ENCODE measurements around the gene CTTNBP2NL. TPM values are rescaled to one million over a fixed set of nuclear protein-coding genes. Genes with fewer than 3 reads are reported as not detected.
A peak's percentile ranks its signal among the peaks of the same experiment; 100 is the strongest.

The CTTNBP2NL gene
- total and polyA plus RNA-seq, 10 of the 15 experiments (the other 5 are each of a cell fraction or from before 2014, with no cell fraction given) = 2.1 to 11.3 (median 5.6) TPM

DNA sequence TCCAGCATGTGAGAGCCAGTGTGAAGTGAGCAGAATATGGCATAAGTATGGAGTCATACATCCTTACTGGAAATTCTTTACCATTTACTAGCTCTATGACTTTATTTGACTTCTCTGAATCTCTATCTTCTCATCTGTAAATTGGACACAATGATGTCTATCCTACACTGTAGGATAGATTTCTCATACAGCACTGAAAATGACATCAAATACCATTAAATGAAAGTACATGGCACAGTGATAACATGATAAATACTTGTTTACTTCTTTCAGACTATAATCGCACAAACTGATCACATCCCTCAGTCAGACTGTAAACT lies 1.3 kb upstream of the CTTNBP2NL start:
- Histone ChIP-seq H3K4me1 (ENCODE audit: control insufficient read depth, insufficient read depth, low read length) (peaks cover 18% of the 10 kb centered on the region), H3K79me2 (ENCODE audit: control insufficient read depth, insufficient read depth, low read length) (peaks cover 34% of the 10 kb centered on the region), H2AFZ (ENCODE audit: control insufficient read depth, low read depth, low read length) (peak overlapping the region; percentile 63), H3K27ac (ENCODE audit: control insufficient read depth, insufficient read depth) (peak overlapping the region; percentile 36), H3K9ac (ENCODE audit: control insufficient read depth, insufficient read depth, low read length) (no peak overlapping the region), H3K4me3 (0 out of 2 replicates have a peak overlapping the region, but pooled peaks have one; percentile 15), H3K27me3 (replicated peaks in 1 of 2; ENCODE audit: control insufficient read depth in 2 of 2, insufficient read depth in 2 of 2, low read length in 1 of 2) (no peaks in the 10 kb centered on the region), H3K36me3 (ENCODE audit: control insufficient read depth in 2 of 2, insufficient read depth in 2 of 2, low read length in 1 of 2) (no peaks in the 10 kb centered on the region), H4K20me1 (ENCODE audit: control insufficient read depth, insufficient read depth) (no peaks in the 10 kb centered on the region), H3K4me2 (ENCODE audit: control insufficient read depth, insufficient read depth) (peak overlapping the region; percentile 87), H3K9me3 (replicated peaks; ENCODE audit: control insufficient read depth, insufficient read depth, low read length) (no peaks in the 10 kb centered on the region)
- WGBS (ENCODE audit: insufficient coverage, insufficient replicate concordance, low lambda C conversion rate, missing lambda C conversion rate) = 53% methylated on average over 1 of the region's 1 CpG
- ChIA-PET POLR2A (interaction anchor here (0.6 to 3.2 kb wide), 10 partner anchors 17 to 758 kb away, joined by 3 to 22 read pairs (median 4); partner anchors contain the start of genes CAPZA1, PPM1J and ST7L), SMC1A (ENCODE audit: uncharacterized antibody, unreplicated experiment) (interaction anchor here (0.6 to 6.9 kb wide), 20 partner anchors 9 to 321 kb away, joined by 3 to 80 read pairs (median 4); partner anchors contain the start of genes PPM1J and ST7L), CTCF (interaction anchor here (0.5 to 14.4 kb wide), 14 partner anchors 12 to 1404 kb away, joined by 3 to 330 read pairs (median 8); partner anchors contain the start of genes CAPZA1, PPM1J, RHOC and ST7L), RAD21 (ENCODE audit: unreplicated experiment) (interaction anchor here (0.7 to 5.2 kb wide), 17 partner anchors 52 to 678 kb away, joined by 3 to 46 read pairs (median 9); partner anchors contain the start of genes CAPZA1, LRIG2, PPM1J and RHOC)
- ATAC-seq = no peak
- TF ChIP-seq NBN (IDR thresholded peaks at IDR 0.05) (no peak), KLF5 (IDR thresholded peaks at IDR 0.05; ENCODE audit: partially characterized antibody) (no peak), POU2F2 (IDR thresholded peaks at IDR 0.05; ENCODE audit: borderline replicate concordance, low read depth, low read length) (no peak)
- TF ChIP-seq, protein P1, sequence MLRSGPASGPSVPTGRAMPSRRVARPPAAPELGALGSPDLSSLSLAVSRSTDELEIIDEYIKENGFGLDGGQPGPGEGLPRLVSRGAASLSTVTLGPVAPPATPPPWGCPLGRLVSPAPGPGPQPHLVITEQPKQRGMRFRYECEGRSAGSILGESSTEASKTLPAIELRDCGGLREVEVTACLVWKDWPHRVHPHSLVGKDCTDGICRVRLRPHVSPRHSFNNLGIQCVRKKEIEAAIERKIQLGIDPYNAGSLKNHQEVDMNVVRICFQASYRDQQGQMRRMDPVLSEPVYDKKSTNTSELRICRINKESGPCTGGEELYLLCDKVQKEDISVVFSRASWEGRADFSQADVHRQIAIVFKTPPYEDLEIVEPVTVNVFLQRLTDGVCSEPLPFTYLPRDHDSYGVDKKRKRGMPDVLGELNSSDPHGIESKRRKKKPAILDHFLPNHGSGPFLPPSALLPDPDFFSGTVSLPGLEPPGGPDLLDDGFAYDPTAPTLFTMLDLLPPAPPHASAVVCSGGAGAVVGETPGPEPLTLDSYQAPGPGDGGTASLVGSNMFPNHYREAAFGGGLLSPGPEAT (IDR thresholded peaks at IDR 0.05; ENCODE audit: low read depth) = no peak
- in situ Hi-C loops (cut with MboI) = loop anchor here (5.0 kb wide), 4 partner anchors 68 to 413 kb away; partner anchors contain the start of genes CAPZA1, RHOC and ST7L
- intact Hi-C loops (cut with micrococcal nuclease; ENCODE audit: unreplicated experiment) = loop anchor here (1.0 kb wide), 1 partner anchor 220 kb away; no protein-coding TSS in a partner anchor
- no TSS peak for BruUV-seq (replicated peaks)
- no peak for FAIRE-seq
- no peak for DNase-seq (ENCODE audit: low read depth, low spot score)
